HG02870 (cell line): ENCODE measurements around the gene ABL2.
"Not testable (repeated sequence)": the region's sequence is repeated elsewhere in the genome, so short reads cannot be mapped to it uniquely, and the experiment has no call there.

Source experiments
- ATAC-seq: cut with Tn5 transposase; IDR thresholded peaks from one replicate; pipeline ENCODE4 v1.9.1; 2021; ENCODE audit warnings: mild to moderate bottlenecking, moderate library complexity; ENCODE audit not compliant: unreplicated experiment

The ABL2 gene

DNA sequence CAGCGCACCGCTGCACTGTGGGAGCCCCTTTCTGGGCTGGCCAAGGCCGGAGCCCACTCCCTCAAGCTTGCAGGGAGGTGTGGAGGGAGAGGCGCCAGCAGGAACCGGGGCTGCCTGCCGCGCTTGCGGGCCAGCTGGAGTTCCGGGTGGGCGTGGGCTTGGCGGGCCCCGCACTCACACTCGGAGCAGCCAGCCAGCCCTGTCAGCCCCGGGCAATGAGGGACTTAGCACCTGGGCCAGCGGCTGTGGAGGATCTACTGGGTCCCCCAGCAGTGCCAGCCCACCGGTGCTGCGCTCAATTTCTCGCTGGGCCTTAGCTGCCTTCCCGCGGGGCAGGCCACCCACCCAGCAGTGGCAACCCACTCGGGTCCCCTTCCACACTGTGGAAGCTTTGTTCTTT, 90.7 kb downstream of the ABL2 start:
- not testable (repeated sequence) for ATAC-seq

DNA sequence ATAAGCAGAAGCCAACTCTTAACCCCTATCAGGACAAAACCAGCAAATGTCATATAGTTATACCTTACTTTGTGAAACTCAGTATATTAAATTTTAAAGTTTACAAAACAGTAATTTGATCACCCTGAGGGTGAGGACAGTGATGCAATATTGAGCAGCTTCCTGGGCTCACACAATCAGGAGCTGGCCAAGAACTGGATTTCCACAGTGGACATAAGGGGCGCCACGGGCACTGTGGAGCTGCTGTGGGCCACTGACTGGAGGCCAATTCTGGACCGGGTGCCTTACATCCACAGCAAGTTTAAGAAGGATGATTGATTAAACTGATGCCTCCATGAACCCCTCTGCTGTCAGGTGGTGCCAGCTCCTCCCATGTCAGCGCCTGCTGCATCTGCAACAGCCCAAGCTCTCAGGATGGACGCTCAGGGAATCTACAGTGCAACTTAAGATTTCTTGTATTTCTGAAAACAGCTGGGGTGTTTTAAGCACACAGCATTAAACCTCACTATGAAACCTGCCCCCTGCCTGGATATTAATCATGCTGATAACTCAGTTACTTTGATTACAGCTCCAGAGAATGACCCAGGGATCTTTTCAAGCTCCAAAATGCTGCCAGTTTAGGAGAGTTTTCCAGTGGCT, 91.7 kb downstream of the ABL2 start:
- ATAC-seq: no peak

DNA sequence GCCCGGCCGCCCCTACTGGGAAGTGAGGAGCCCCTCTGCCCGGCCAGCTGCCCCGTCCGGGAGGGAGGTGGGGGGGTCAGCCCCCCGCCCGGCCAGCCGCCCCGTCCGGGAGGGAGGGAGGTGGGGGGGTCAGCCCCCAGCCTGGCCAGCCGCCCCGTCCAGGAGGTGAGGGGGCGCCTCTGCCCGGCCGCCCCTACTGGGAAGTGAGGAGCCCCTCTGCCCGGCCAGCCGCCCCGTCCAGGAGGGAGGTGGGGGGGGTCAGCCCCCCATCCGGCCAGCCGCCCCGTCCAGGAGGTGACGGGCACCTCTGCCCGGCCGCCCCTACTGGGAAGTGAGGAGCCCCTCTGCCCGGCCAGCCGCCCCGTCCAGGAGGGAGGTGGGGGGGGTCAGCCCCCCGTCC, 93.8 kb downstream of the ABL2 start:
- not testable (repeated sequence) for ATAC-seq

DNA sequence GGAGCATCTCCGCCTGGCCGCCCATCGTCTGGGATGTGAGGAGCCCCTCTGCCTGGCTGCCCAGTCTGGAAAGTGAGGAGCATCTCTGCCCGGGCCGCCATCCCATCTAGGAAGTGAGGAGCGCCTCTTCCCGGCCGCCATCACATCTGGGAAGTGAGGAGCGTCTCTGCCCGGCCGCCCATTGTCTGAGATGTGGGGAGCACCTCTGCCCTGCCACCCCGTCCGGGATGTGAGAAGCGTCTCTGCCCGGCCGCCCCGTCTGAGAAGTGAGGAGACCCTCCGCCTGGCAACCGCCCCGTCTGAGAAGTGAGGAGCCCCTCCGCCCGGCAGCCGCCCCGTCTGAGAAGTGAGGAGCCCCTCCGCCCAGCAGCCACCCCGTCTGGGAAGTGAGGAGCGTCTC, 94.3 kb downstream of the ABL2 start:
- not testable (repeated sequence) for ATAC-seq

DNA sequence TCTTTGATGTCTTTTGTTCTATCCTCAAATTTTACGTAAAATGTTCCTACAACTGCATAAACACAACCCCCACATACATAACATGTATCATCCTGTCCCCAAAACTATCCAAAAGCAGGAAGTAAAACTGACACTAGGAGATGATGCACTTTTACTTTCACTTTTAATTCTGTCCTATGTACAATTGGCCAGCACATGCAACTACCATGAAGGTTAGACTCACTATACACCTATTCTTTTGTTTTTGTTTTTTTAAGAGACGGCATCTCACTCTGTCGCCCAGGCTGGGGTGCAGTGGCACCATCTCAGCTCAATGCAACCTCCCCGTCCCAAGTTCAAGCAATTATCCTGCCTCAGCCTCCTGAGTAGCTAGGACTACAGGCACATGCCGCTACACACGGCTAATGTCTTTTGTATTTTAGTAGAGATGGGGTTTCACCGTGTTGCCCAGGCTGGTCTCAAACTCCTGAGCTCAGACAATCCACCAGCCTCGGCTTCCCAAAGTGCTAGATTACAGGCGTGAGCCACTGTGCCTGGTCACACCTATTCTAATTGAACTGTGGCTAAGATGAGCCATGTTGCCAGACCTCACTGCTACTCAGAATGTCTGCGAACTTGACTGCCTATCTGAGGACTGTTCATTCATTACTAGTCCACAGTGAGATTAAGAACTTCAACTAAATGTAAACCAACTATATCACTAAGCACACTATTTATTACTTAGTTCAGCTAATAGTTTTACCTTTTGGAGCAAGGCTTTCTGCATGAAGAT, 99.6 kb downstream of the ABL2 start:
- peak; percentile 93 for ATAC-seq

DNA sequence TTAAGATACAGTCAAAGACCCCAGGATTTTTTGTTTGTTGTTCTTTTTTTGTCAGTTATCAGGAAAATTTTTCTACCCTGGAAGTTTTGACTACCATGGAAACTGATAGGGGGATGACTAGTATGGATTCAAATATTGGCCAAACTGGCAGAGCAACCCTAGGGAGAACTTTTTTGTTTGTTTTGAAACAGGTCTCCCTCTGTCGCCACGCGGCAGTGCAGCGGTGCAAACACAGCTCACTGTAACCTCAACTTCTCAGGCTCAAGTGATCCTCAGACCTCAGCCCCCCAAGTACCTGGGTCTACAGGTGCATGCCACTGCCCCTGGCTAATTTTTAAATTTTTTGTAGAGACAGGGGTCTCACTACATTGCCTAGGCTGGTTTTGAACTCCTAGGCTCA, 101.0 kb downstream of the ABL2 start:
- no peak for ATAC-seq

DNA sequence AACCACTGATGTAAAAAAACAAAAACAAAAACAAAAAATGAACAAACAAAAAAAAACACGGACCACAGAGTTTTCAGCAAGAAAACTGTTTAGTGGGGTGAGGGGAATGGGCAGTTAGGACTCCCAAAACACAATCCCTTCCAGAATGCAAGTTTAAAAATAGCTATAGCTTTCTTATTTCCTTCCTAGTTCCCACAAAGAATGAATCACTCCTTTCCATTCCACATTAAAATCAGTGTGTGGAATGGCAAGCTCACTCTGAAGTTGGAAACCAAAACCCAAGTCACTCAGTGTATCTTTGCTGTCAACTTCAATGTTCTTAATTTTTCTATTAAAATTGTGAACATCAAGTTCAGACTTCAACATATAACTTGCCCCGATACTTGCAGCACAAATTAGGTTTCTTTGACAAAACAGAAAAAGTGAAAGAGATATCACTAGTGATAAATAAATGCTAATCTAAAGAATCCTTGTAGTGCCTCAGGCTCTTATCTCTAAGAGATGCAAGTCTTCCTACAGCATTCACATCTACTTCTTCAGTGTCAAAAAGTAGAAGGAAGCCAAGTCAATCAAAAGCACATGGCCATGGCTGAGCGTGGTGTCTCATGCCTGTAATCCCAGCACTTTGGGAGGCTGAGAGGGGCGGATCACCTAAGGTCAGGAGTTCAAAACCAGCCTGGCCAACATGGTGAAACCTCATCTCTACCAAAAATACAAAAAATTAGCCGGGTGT, 102.1 kb downstream of the ABL2 start:
- ATAC-seq: no peak

DNA sequence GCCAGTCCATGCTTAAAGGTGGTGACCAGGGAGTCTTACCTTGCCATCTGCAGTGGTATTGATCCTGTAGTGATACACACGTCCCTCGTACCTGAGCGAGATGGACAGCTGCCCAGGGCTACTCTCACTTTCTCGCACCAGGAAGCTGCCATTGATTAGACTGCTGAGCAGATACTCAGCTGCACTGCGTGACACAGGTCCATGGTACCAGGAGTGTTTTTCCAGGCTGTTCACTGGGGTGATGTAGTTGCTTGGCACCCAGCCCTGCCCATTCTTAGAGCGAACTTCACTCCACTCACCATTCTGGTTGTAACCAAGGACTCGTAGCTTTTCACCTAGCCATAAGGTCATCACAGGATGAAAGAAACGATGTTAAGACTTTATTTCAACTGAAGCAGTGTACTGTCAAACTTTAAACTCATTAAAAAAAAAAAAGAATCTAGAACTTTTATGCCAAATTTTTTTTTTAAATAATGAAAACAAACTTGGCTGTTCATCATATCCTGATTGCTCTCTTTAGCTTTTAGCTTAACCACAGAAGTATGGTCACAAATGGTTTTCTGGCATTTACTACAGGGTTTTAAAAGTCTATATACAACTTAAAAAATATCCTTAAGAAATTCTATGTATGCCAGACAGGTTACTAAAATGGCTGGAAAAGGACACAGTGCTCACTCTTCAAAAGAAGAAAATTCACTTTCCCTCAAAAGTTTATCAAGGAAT, 103.0 kb downstream of the ABL2 start:
- ATAC-seq: no peak

DNA sequence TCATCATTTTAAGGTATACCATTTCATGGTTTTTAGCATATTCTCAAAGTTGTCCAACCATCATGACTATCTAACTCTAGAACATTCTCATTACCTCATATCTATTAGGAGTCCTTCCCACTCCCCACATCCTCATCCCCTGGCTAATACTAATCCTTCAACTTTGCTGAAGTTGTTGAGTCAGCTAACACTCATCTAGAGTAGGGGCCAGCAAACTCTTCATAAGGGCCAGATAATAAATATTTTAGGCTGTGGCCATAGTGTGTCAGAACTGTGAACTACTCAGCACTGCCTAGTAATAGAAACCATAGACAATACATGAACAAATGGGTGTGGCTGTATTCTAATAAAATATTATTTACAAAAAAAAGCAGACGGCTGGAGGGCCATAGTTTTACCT, 104.6 kb downstream of the ABL2 start:
- no peak for ATAC-seq

DNA sequence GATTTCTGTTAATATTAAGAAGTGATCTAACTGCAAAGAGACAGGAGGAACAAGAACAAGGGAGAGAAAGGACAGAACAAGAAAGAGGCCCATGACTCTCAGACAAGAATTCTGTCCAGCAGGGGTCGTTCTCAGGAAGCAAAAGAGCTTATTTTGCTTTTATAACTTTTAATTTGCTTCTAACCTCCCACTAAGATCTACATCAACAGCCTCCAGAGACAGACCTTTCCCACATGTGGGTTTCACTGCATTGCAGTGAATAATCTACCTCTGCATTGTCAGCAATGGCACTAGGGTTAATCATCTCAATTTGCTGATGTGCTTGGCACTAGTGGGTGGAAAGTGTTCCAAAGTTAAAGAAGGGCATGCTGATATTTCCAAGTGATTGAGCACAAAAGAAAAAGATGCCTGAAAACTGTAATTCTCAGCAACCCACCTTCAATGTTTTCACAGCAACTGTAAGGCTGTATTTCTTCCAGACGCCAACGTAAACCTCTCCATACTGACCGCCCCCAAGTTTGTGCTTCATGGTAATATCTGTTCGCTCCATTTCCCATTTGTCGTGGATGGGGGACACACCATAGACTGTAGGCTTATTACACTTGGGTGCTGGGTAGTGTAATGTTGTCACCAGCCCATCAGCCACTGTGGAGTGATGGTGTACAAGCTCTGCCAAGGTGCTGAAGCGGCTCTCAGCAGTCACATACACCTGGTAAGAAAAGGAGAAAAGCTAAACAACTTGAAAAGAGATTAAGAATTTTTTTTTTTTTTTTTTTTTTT, 108.1 kb downstream of the ABL2 start:
- no peak for ATAC-seq

DNA sequence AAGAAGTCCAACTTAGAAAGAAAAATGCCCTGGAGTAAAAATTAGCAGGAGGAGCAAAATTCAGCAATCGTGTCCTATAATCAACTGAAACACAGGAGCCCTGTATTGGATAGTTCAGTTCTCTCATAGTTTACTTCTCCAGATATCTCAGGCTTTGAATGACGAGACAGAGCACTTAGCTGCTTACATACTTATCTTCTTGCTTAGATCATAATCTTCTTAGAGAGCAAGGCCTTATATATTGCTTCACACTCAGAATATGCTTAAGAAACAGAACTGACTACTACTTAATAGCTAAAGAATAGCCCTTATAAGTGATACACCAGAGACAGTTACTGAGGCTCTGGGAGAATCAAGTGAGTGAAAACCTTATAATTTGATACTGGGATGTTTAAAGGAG, 108.7 kb downstream of the ABL2 start:
- ATAC-seq: no peak

DNA sequence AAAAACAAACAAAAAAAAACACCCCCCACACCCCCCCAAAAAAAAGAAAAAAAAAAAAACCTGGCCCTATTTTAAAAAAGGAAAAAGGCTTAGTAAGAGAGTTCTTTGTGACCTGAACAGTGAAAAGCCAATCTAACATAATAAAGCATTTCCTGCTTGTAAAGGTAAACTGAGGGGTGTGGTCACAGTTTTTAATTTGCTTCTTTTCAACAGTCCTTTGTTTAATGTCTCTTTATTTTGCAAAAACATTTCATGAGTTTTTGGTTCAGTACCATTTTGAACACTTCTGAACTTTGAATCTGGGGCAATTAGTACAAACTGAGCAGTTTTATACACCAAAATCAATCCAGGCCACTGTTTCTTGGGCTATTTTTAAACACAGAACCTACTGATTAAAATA, 110.0 kb downstream of the ABL2 start:
- ATAC-seq: no peak

DNA sequence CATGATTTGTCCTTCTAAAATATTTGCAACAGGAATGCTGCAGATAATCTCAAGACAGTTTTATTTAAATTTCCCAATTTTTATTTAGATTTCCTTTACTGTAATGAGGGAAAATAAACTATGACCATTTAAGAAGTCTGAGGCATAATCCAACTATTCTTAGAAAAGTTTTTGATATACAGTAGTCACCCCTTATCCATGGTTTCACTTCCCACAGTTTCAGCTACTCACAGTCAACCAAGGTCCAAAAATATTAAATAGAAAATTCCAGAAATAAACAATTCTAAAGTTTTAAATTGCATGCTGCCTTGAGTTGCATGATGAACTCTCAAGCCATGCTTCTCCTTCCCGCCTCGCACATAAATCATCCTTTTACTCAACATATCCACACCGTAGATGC, 114.3 kb downstream of the ABL2 start:
- no peak for ATAC-seq

DNA sequence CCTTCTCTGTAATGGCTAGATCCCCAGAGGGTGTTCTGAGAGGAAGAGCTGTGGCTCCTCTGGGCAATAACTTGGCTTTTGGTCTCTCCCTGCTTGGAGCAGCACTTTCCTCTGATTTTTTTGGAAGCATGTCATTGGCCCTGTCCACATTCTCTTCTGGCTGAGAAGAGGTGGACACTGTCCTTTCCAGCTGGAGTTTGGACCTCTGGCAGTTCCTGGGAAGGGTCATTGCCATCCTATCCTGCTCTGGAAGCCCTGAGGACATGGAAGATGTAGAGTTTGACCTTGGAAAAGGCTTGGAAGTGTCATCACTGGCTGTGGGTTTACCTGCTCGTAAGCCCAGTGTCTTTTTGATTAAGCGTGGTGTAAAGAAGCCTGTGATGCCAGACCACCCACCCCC, 120.8 kb downstream of the ABL2 start:
- no peak for ATAC-seq

DNA sequence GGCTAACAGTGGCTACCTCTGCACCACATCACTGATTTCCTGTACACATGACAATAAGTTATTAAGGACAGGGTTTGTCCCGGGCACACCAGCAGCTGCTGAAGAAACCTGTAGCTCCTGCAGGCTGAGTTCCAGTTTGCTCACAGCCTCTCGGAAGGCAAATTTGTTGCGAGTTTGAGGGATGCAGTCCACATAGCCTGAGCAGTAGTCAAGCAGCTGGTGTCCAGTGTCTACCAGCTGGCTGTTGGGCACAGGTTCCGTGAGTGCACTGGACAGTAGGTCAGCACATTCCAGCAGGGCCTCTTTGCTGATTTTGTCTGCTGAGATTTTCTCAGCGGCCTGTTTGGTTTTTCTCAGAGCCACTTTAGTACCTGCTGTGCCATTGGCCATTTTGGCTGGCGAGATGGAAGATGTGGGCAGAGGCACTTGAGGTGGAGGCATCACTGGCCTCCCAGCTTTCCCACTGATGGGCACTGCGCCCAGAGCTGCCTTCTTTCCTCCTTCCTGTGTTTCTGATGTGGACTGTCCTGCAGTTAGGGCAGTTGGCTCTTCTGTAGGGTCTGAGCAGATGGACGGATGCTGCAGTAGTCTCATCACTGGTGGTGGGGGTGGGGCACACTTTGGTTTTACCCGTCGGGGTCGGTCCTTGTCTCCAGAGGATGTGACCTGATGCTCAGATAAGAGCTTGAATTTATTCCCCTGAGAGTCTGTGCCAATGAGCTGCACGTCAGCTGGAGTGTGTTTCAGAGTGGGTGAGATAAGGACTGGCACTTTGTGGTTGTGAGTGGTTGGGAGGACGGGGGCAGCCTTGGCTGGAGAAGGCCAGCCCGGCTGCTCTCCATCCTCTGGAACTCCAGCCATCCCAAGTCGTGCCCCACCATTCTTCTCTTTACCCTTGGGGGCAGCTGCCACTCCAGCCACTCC, 121.5 kb downstream of the ABL2 start:
- ATAC-seq: no peak

DNA sequence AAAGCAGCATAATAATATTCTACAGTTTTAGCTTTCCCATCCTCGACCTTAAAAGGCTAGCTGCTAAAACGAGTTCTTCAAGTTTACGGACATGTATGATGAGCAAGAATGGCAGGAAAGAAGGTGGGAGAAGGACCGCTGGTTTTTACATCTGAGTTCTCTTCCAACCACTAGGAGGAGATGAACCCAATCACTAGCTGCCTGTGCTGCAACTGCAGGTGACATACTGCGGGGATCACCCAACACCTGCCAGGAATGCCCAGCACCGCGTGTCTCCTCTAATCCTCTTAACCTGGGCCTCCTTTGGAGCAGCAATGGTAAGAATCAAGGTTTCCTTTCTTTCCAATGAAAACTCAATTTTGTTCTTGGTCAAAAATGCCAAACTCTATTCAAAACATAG, 124.1 kb downstream of the ABL2 start:
- no peak for ATAC-seq

DNA sequence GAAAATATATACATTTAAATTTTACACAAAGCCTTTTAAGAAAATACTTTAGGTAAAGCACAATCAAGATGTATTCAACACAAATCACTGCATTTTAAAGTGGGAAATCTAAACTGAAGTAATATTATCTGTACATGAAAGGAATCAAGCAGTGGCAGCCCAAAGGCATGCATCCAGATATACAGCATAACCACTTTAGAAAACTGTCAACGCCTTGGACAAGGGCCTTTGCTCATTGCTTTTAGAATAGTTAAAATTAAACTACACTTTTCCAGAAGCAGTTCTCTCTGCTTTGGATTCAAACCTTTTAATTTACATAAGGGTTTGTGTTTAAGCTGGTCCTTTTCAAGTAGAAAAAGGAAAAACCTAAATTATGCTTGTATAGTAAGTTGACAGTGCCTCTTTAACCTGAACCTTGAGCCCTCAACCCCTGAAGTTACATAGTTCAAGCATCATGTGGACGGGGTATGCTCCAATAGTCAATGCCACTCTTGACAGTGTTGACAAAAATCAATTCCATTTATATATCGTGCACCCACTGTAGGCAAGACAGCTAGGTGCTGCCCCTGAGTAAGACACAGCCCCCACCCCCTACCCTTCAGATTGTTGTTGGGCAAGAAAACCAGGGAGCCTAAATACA, 124.7 kb downstream of the ABL2 start:
- ATAC-seq: no peak

DNA sequence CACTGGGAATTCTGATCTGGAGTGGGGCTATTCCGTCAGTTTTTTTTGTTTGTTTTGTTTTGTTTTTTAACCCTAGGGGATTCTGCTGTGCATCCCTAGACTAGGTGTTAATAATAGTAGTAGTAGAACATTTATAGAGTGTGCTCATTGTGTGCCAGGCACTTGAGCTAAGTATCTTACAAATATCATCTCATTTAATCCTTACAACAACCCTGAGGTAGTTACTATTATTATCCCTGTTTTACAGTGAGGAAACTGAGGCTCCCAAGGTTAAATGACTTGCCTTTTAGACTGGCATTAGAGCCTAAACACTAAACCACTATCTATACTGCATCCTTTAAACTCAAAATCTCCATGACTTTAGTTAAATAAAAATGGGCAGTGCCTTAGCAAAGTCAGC, 125.5 kb downstream of the ABL2 start:
- ATAC-seq: no peak

DNA sequence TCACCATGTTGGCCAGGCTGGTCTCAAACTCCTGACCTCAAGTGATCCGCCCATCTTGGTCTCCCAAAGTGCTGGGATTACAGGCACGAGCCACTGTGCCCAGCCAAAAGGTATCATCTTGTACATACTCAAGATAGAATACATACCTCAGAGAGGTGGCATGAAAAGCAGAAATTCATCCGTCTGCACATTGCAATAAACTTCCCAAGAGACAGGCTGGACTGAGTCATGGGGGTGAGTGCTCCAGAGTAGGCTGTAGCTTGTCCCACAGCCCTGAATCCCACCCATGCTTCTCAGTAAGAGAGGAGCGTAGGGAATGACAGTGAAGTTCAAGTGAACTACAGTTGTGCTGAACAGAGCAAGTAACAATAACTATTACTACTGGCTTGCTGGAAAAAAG, 127.9 kb downstream of the ABL2 start:
- no peak for ATAC-seq
